GM04503 (cell line): ENCODE measurements around the gene MBD3L3.
"Not testable (repeated sequence)": the region's sequence is repeated elsewhere in the genome, so short reads cannot be mapped to it uniquely, and the experiment has no call there.

ENCODE experiments used
- DNase-seq: peaks from one replicate; pipeline ENCODE4 v3.0.0-alpha.2; 2012; ENCODE audit warnings: low read depth

MBD3L3 gene

GRCh38 chr19:7063339-7063738, 4.9 kb upstream of the MBD3L3 start:
- no peak for DNase-seq

- DNase-seq: not testable (repeated sequence)
These were observed 1.5 kb upstream of the MBD3L3 start for GRCh38 chr19:7059977-7060376.

- not testable (repeated sequence) for DNase-seq
These were observed 2.1 kb downstream of the MBD3L3 start for GRCh38 chr19:7056371-7056770.

- not testable (repeated sequence) for DNase-seq
These were observed 2.8 kb downstream of the MBD3L3 start for GRCh38 chr19:7055679-7056078.

GRCh38 chr19:7054635-7055368, 3.7 kb downstream of the MBD3L3 start:
- not testable (repeated sequence) for DNase-seq

GRCh38 chr19:7052896-7053295, 5.6 kb downstream of the MBD3L3 start:
- not testable (repeated sequence) for DNase-seq

- DNase-seq: not testable (repeated sequence)
These were observed 7.1 kb downstream of the MBD3L3 start for GRCh38 chr19:7051421-7051820.

GRCh38 chr19:7049021-7049420, 9.5 kb downstream of the MBD3L3 start, which contains the start of gene MBD3L2:
TSS of gene MBD3L2 (plus strand) at chr19:7049321. CDS start at chr19:7049374, 53 bp downstream.
- not testable (repeated sequence) for DNase-seq

GRCh38 chr19:7041563-7041962, 16.9 kb downstream of the MBD3L3 start:
- DNase-seq: not testable (repeated sequence)

GRCh38 chr19:7040079-7040478, 18.4 kb downstream of the MBD3L3 start, which contains the start of gene MBD3L4:
TSS of gene MBD3L4 (minus strand) at chr19:7040179. CDS start at chr19:7040144, 35 bp downstream.
- not testable (repeated sequence) for DNase-seq

GRCh38 chr19:7030278-7030677, 28.2 kb downstream of the MBD3L3 start, which contains the start of gene MBD3L5:
TSS of gene MBD3L5 (plus strand) at chr19:7030578. CDS start at chr19:7030612, 34 bp downstream.
- DNase-seq: not testable (repeated sequence)

- DNase-seq: not testable (repeated sequence)
These were observed 29.7 kb downstream of the MBD3L3 start for GRCh38 chr19:7028790-7029189.

GRCh38 chr19:7021331-7021730, 37.1 kb downstream of the MBD3L3 start, which contains the start of gene MBD3L2B:
TSS of gene MBD3L2B (minus strand) at chr19:7021431. CDS start at chr19:7021397, 34 bp downstream.
- DNase-seq: not testable (repeated sequence)

- no peak for DNase-seq
These were observed 39.6 kb downstream of the MBD3L3 start for GRCh38 chr19:7018828-7019227.

- DNase-seq: peak; percentile 14
These were observed 44.8 kb downstream of the MBD3L3 start for GRCh38 chr19:7013678-7014077.

- no peak for DNase-seq
These were observed 47.5 kb downstream of the MBD3L3 start for GRCh38 chr19:7010722-7011593.

- DNase-seq: no peak
These were observed 50.6 kb downstream of the MBD3L3 start for GRCh38 chr19:7007859-7008258.
